Right renal cortex interstitium (tissue), 3 donors: ENCODE measurements around the gene GPC5. TPM values are rescaled to one million over a fixed set of nuclear protein-coding genes. Genes with fewer than 3 reads are reported as not detected.
"Not testable (repeated sequence)": the region's sequence is repeated elsewhere in the genome, so short reads cannot be mapped to it uniquely, and the experiment has no call there.

Experiments used
- DNase-seq, 3 donors: peaks; one replicate each; pipeline ENCODE4 v3.0.0-alpha.2; 2013; ENCODE audit warnings: low read depth in 3 of 3, low spot score in 2 of 3
- polyA plus RNA-seq, 3 donors: library from polyadenylated mRNA; unstranded; fragments of 120-200 nt; gene quantifications; one replicate each; pipeline ENCODE4 v1.2.1, GENCODE V29; 2013; ENCODE audit not compliant: insufficient read length in 3 of 3

GPC5 gene
- polyA plus RNA-seq, 3 donors: 3.5 to 6.2 (median 4.8) TPM

DNA sequence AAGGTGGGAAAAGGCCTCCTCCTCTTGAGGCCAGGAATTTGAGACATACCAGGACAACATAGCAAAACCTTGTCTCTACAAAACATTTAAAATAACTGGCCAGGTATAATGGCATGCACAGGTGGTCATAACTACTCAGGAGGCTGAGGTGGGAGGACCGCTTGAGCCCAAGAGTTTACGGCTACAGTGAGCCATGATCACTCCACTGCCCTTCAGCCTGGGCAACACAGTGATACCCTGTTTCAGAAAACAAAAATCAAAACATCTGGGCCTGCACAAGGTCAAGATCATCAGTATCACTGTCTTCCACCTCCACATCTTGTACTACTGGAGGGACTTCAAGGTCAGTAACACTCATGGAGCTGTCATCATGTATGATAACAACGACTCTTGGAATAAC is 1085.5 kb downstream of the GPC5 start:
- no peak for DNase-seq

DNA sequence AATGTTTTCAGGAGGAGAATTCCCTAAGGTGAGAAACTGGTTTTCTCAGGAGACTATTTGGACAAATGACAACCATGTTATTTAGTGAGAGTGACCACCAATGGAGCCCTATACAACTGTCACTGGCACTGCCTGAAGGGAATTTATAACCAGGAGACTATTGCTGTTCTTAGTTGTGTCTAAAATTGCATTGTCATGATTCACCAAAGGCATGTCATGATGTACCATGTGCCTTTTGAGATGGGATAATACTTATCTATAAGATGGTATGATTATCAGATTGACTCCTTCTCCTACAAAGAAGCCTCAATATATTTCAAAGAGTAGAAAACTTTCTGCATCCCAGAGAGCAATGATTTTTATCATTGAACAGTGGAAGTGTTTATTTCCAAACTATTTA is 1088.8 kb downstream of the GPC5 start:
- no peak for DNase-seq

DNA sequence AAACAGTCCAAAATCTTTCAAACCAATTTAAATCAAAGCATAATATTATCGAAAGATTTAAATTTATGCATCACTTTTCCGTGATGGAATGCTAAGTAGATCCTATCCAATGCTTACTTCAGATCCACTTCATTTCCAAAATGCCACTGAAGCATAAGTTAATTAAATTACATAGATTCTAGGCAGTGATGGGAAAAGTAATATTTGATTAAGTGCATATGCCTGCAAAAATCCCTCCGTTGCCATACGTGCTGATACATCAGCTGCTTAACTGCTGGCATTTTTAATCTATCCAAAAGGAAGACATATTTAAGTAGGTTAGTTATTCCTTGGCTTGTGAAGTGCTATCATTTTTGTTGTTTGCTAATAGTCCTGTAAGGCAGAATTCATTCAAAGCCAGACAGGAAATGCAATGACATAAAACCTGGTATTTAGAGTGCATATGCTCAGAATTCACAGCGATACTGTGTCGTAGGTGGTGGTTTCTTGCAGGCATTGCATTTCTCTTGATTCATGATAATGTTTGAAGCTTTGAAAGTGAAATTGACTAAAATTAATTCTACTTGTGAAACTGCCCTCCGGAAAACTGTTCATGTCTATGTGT is 1089.9 kb downstream of the GPC5 start:
- DNase-seq: no peak

DNA sequence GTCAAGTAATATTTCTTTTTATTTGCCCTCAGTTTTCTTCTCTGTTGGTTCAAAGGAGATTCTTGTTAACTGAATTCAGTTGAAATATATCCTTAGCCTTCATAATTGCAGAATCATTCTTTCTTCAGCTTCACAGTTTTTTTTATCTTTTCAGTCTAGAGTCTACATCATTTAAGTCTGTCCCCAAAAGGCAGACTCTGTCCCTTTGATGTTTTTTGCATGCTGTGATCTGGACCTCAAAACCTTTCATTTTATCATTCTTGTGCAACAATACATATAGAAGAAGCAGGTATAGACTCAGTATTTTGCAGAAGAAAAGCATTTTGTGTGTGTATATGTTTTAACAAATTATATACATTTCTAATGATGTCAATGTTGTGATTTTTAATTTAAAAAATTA is 1093.4 kb downstream of the GPC5 start:
- no peak for DNase-seq

DNA sequence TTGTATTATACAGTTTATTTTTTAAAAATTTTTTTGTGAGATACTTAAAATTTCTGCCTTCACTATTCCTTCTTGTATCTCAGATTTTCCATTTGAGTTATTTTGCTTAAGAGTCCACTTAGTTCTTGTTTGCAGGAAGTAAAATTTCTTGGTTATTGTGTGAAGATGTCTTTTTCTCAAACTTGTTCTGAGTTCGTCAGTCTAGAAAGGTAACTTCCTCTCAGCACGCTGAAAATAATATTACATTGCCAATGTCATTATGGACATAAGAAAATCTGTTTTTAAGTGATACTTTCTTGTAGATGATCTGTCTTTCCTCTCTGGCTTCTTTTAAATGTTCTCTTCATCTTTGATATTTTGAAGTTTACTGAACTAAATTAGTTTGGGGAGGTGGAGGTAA is 1096.5 kb downstream of the GPC5 start:
- DNase-seq: no peak

DNA sequence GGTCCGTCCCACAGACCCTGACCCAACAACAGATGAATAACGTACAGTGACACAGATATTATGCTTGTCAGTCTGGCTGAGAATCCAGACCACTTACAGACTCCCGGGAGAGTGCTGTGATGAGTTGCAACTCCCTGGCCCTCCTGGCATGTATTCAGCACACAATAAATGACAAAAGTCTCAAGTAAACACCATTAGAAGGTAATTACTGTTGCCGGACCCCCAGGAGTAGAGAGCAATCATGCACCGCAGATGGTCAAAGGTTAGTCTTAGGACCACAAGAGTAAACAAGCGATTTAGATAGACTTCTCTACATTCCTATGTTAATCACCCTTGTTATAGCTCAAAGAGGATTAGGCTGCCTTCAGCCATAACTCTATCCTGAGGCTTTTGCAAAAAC is 1101.8 kb downstream of the GPC5 start:
- no peak for DNase-seq

DNA sequence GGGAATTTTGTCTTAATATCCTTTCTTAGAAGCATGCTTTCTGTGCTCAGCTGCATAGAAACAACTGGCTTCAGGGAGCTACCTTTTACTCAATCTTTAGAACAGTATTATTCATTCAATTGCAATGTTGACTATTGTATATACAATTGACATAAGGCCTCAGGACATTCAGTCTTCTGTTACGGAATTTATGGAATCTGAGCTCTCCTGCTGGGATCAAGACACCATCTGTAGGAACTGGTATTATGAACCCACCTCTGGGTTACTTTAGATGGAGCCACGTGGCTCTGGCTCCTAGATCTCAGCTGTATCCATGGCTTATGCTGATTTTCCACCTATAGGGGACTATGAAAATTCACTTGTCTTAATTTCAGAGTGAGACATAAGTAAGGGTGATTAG is 1112.0 kb downstream of the GPC5 start:
- no peak for DNase-seq

DNA sequence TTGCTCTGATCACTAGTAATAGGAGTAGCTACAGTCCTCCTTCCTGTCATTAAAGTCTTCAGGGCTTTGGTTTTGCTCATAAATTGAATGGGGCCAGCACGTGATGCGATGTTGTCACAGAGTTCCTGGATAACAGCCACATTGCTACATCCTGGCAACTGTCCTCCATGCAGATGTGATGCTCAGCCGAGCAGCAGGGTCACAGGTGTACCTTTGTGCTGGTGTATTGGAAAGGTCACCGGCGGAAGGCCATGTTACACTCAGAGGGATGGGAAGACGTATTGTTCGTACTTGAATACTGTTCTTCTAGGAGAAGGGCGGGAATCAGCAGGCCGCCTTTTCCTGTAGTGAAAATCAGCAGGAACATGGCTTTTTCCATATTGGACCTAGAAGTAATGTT is 1114.4 kb downstream of the GPC5 start:
- no peak for DNase-seq

DNA sequence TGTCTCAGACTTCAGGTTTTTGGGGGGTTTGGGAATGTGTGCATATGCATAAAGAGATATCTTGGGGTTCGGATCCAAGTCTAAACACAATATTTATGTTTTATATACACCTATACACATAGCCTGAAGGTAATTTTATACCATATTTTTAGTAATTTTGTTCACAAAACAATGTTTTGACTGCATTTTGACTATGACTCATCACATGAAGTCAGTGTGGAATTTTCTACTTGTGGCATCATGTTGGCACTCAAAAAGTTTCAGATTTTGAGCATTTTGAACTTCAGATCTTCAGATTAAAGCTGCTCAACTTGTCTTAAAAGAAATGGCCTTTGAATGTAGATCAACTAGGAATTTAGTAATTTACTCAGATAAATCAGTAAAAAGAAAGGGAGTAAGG is 1115.3 kb downstream of the GPC5 start:
- no peak for DNase-seq

DNA sequence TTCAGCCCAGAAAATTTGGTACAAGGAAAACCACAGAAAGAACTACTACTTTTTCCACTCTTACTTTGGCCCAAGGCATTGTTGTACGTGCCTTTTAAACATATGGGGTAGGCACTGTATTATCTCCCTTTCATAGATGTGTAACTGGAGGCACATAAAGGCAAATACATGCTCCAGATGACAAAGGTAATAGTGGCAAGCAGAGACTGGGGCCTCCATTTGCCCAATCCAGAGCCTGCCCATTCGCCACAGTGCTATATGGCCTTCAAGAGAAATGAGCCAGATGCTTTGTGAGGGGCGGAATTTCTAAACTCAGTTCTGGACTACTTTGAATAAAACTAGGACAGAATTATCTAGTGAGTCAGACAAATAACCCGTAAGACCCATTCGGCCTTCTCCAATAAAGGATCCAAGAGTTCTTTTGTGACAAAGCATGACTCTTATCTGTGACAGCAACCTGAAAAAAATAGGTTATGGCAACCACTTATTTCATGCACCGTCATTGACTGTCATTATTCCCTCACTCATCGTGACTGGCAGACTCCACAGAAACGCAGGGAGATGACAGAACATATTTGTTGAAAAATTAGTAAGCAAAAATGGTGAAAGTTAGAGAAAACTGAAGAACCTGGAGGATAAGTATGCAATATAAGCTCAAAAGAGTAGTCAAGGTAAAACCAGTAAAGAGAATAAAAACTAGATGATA is 1116.2 kb downstream of the GPC5 start:
- no peak for DNase-seq

DNA sequence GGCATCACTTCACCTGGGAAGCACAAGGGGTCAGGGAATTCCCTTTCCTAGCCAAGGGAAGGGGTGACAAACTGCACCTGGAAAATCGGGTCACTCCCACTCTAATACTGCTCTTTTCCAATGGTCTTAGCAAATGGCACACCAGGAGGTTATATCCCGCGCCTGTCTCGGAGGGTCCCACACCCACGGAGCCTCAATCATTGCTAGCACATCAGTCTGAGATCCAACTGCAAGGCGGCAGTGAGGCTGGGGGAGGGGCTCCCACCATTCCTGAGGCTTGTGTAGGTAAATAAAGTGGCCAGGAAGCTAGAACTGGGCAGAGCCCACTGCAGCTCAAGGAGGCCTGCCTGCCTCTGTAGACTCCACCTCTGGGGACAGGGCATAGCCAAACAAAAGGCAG is 1118.5 kb downstream of the GPC5 start:
- DNase-seq: not testable (repeated sequence)

DNA sequence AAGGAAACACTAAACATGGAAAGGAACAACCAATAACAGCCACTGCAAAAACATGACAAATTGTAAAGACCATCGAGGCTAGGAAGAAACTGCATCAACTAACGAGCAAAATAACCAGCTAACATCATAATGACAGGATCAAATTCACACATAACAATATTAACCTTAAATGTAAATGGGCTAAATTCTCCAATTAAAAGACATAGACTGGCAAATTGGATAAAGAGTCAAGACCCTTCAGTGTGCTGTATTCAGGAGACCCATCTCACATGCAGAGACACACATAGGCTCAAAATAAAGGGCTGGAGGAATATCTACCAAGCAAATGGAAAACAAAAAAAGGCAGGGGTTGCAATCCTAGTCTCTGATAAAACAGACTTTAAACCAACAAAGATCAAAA is 1120.2 kb downstream of the GPC5 start:
- not testable (repeated sequence) for DNase-seq

DNA sequence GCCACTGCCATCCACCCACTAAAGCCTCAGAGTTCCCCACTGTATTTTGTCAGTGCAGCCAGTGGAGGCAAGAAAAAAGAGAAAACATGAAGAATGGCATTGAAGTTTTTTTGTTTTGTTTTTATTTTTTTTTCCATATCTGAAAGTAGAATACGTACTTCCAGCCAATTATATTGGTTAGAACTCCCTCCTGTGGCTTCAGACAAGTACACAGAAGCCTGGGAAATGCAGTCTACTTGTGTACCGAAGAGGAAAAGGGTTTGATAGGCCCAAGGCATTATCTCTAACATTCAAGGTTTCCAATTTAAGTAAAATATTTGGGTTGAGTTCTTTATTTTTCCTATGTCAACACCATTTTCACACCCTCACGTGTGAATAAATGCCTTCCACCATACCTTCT is 1131.9 kb downstream of the GPC5 start:
- DNase-seq: no peak

DNA sequence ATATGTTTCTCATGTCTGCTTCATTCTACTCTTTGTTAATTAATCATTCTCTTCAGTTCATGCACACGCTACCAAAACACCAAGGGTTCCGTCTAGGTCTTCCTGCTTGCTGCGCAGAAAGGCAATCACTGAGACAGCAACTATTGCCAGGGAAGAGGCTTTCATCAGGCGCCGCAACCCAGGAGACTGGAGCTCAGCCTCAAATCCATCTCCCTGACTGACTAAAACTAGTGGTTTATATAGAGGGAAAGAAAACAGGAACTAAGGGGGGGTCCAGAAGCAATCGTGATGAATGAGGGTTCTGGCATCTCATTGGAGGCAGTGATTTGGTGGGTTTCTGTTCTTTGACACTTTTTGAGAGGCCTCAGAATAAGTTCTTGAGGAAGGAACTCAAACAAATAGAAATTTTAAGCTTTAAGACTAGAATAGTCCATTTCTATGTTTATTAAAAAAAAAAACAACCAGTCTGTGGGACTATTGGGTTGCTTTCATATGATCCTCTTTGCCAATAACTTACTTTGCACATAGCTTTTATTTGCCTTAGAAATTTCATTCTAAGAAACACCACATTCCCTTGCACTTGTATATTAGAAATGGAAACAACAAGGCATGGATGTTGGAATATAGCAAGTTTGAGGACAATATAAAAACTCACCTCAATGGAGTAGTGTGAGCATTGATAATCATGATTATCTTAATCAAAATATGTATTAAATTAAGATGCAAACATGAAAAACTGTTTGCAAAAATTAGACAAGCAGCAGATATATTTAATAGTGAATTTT is 1137.0 kb downstream of the GPC5 start:
- DNase-seq: no peak

DNA sequence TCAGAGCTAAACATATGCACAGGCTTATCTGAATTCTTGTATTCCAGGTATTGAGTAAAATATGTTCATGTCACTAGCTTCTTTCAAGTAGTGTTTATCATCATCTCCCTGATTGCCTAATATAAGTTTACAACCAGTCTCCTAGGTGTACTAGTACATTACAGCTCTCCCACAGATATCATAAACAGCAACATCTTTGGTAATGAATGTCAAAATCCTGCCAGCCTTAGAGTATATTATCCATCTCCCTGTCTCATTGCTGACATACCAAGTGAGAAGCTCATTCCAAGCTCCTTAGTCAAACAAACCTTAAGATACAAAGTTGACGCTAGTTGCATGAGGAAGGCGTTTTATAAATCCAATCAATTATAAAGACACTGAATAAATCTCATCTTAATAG is 1139.0 kb downstream of the GPC5 start:
- DNase-seq: no peak

DNA sequence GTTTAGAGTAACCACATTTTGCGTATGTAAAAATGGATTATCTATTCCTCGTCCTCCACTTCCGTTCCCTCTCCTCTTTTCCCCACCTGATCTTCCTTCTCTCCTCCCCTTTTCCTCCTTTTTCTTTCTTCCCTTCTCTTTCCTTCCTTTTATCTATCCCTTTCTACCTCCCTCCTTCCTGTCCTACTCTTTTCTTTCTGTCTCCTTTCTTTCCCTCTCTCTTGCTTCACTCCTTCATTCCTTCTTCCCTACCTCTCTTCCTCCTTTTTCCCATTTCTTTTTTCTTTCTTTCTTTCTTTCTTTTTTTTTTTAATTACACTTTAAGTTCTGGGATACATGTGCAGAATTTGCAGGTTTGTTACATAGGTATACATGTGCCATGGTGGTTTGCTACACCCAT is 1139.7 kb downstream of the GPC5 start:
- DNase-seq: no peak

DNA sequence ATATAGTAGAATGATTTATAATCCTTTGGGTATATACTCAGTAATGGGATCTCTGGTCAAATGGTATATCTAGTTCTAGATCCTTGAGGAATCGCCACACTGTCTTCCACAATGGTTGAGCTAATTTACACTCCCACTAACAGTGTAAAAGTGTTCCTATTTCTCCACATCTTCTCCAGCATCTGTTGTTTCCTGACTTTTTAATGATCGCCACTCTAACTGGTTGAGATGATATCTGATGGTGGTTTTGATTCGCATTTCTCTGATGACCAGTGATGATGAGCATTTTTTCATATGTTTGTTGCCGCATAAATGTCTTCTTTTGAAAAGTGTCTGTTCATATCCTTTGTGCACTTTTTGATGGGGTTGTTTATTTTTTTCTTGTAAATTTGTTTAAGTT is 1140.7 kb downstream of the GPC5 start:
- DNase-seq: not testable (repeated sequence)

DNA sequence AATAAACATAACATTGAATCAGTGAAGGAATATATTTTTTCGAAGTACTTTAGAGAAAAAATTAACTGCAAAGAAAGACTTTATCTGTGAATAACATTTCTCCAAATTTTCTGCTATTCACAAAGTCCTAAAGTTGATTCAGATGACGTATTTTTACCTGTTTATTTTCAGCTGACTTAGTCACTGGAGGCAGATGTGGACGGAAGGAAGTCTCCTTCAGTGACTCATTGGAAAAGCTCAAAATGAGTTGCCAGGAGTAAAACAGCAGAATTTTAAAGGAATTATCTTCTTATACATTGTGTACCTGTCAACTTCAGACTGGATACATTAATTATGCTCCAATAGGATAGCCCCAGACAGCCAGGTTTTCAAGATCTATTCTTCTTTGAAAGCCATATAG is 1148.8 kb downstream of the GPC5 start:
- DNase-seq: no peak

DNA sequence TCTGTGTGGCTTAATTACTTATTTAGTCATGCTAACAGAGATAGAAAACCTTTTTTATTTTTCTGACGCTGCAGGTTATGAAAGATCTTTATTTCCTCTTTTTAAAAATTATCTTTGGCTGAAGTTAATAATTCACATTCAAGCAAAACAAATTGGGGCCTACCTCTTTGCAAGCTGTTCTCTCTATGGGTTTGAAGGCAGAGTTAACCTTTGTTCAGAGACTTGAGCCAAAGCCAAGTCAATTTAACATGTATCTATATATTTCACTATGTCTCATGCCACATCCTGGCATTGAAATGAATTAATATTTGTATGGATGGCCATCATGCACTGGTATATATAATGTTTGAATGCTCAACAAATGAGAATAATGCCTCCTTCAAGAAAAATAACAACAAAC is 1150.9 kb downstream of the GPC5 start:
- DNase-seq: no peak

DNA sequence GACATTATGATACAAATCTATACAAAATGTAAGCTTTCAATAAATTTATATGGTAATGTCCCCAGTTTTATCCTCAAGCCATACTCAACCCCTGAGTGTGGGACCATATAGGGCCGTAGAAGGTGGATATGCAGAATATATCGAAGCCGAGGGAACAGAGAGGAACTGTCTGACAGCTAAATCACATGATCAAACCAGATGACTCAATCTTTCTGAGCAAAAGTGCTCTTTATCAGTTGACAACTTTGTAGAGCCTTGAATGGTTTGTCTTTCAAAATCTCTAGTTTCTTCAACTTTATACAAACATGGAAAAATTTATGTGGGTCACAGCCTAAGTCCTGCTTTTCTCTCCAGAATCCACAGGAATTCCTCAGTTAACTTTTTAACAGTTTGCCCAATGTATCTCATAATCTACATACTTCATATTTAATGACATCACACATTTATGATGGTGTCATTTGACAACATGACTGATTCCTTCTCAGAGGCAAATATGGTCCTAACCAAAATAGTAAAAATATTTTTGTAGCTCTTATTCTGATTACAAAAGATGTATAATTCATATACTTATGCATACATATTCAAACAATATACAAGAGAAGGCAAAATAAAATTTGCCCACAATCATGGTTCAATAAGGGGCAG is 1155.2 kb downstream of the GPC5 start:
- no peak for DNase-seq

DNA sequence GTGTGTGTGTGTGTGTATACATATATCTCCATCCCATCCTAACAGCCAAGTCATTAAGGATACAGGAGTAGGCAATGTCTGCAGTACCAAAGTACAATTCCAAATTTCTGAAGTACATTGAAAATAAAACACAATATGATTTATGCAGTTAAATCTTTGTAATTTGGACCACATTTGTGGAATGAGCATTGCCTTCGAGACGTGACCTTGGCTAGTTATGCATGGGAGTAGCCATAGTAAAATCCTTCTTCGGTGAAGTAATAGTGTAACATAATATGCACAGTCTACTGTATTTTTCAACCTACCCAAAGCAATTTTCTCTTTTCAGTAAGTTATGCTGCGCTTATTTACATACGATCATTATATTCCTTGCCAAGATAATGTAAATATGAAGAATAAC is 1162.5 kb downstream of the GPC5 start:
- no peak for DNase-seq

DNA sequence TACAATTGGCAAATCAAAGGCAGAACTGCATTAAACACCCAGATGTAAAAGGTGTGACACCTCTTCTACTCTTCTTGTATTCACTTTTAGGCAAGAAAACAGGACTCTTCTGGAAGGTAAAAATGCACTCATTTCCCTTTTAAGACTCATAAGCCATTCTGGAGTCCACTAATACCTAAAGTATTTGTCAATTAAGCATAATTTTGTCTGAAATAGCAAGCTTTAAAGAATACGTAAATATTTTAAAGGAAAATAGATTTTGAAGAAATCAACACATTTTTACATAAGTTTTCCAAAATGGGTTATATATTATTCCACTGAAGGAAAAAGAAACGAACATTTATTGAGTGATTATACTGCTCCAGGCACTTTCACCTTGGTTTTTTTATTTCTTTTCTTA is 1166.5 kb downstream of the GPC5 start:
- DNase-seq: no peak
